Activated T-cell treated with anti-CD3 and anti-CD28 coated beads, Interleukin-2, amount 50 U/mL, for 72 hours (primary cell): Measurements from ENCODE around the gene TRIM26. TPM values are rescaled to one million over a fixed set of nuclear protein-coding genes. Genes with fewer than 3 reads are reported as not detected.
"Not testable (repeated sequence)": the region's sequence is repeated elsewhere in the genome, so short reads cannot be mapped to it uniquely, and the experiment has no call there.

Experiments
- ATAC-seq, 2 donors: fragments of 150-1000 bp; cut with Tn5 transposase; replicated peaks in 1 of 2; 2 replicates each; pipeline ENCODE4 v1.10.0; 2021; ENCODE audit warnings: moderate library complexity in 2 of 2, mild to moderate bottlenecking in 1 of 2
- DNase-seq, 2 donors: peaks; one replicate each; pipeline ENCODE4 v3.0.0; 2021 to 2022; ENCODE audit warnings: mixed read lengths in 1 of 2
- H3K27ac Mint-ChIP-seq: one replicate; pipeline ENCODE4 v1.8.0; 2022; ENCODE audit warnings: mild to moderate bottlenecking, moderate library complexity, mixed read lengths
- H3K27me3 Mint-ChIP-seq: one replicate; pipeline ENCODE4 v1.8.0; 2022; ENCODE audit warnings: low read depth, mixed read lengths
- H3K36me3 Mint-ChIP-seq, 2 donors: one replicate each; pipeline ENCODE4 v1.8.0; 2022; ENCODE audit warnings: mixed read lengths in 2 of 2, mild to moderate bottlenecking in 1 of 2; ENCODE audit not compliant: insufficient read depth in 2 of 2
- H3K4me1 Mint-ChIP-seq: one replicate; pipeline ENCODE4 v1.8.0; 2022; ENCODE audit warnings: low read depth, mixed read lengths
- H3K4me3 Mint-ChIP-seq, 2 donors: one replicate each; pipeline ENCODE4 v1.8.0; 2022; ENCODE audit warnings: mild to moderate bottlenecking in 2 of 2, mixed read lengths in 2 of 2, moderate library complexity in 2 of 2
- H3K9me3 Mint-ChIP-seq, 2 donors: one replicate each; pipeline ENCODE4 v1.8.0; 2022; ENCODE audit warnings: mixed read lengths in 2 of 2
- total RNA-seq, 2 donors: library from RNA; stranded (reverse); gene quantifications; one replicate each; pipeline ENCODE4 v1.2.3, GENCODE V29; 2022

TRIM26 gene
- total RNA-seq, 2 donors from 2014 or later: 89.0 to 92.7 TPM

GRCh38 chr6:30223339-30223738, 10.1 kb upstream of the TRIM26 start:
- H3K9me3 Mint-ChIP-seq: peaks cover 7% of the 10 kb centered on the region in 2 donors
- ATAC-seq: no peak

GRCh38 chr6:30221956-30222355, 8.8 kb upstream of the TRIM26 start:
- not testable (repeated sequence) for H3K4me3 Mint-ChIP-seq, H3K9me3 Mint-ChIP-seq, H3K27me3 Mint-ChIP-seq, H3K4me1 Mint-ChIP-seq, H3K27ac Mint-ChIP-seq, ATAC-seq, H3K36me3 Mint-ChIP-seq, DNase-seq

More at GRCh38 chr6:30223339-30223738, 10.1 kb upstream of the TRIM26 start:
- Mint-ChIP-seq H3K4me3 (no peak overlapping the region), H3K36me3 (peaks cover 6 to 7% of the 10 kb centered on the region in 2 donors), H3K4me1 (peaks cover 12% of the 10 kb centered on the region), H3K27ac (no peak overlapping the region), H3K27me3 (peaks cover 8% of the 10 kb centered on the region)
- no peak for DNase-seq

DNA sequence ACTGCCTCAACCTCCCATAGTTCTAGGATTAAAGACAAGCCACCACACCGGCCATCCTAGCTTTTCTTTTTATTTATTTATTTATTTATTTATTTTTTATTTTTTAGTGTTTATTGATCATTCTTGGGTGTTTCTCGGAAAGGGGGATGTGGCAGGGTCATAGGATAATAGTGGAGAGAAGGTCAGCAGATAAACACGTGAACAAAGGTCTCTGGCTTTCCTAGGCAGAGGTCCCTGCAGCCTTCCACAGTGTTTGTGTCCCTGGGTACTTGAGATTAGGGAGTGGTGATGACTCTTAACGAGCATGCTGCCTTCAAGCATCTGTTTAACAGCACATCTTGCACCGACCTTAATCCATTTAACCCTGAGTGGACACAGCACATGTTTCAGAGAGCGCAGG, 8.2 kb upstream of the TRIM26 start:
- not testable (repeated sequence) for H3K4me1 Mint-ChIP-seq, H3K27ac Mint-ChIP-seq, H3K9me3 Mint-ChIP-seq, H3K4me3 Mint-ChIP-seq, H3K36me3 Mint-ChIP-seq, H3K27me3 Mint-ChIP-seq, DNase-seq, ATAC-seq

- no peaks in the 10 kb centered on the region for H3K27me3 Mint-ChIP-seq
- no peak overlapping the region for H3K27ac Mint-ChIP-seq
- peak; percentile 40 to 46 for DNase-seq
- peaks cover 22% of the 10 kb centered on the region for H3K4me1 Mint-ChIP-seq
- H3K9me3 Mint-ChIP-seq: peaks cover 5 to 7% of the 10 kb centered on the region in 2 donors
- H3K4me3 Mint-ChIP-seq: no peak overlapping the region
- peaks cover 6% of the 10 kb centered on the region in 2 donors for H3K36me3 Mint-ChIP-seq
- ATAC-seq: peak; percentile 39 to 49
Measured at GRCh38 chr6:30219244-30219643, 6.0 kb upstream of the TRIM26 start.

DNA sequence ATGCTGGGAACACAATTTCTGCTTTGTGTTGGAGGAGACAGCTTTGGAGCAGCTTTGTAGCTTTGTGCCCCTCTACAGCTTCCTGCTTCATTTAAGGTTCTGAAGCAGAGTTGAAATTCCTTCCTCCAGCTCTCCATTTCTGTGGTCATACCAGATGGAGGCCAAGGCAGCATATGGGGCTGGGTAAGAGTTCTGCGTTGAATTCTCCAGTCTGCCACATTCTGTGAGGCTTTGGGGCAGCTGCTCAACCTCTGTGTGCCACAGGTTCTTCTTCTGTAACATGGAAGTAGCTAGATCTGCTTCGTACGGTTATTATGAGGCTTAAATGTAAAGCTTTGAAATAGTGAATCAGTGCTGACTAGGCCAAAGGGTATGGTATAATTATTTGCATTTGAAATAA, 2.9 kb upstream of the TRIM26 start:
- DNase-seq (no peak), ATAC-seq (no peak)
- no peaks in the 10 kb centered on the region for H3K27me3 Mint-ChIP-seq
- peak overlapping the region in 1 of 2 donors; percentile 21 for H3K4me3 Mint-ChIP-seq
- no peaks in the 10 kb centered on the region for H3K9me3 Mint-ChIP-seq
- H3K4me1 Mint-ChIP-seq: peaks cover 36% of the 10 kb centered on the region
- no peak overlapping the region for H3K27ac Mint-ChIP-seq
- H3K36me3 Mint-ChIP-seq: peaks cover 4 to 5% of the 10 kb centered on the region in 2 donors

GRCh38 chr6:30214657-30214982, 1.4 kb upstream of the TRIM26 start:
- no peak for DNase-seq
- ATAC-seq: no peak
- Mint-ChIP-seq H3K9me3 (no peaks in the 10 kb centered on the region), H3K27ac (peak overlapping the region; percentile 98), H3K27me3 (no peaks in the 10 kb centered on the region), H3K4me1 (peaks cover 49% of the 10 kb centered on the region), H3K36me3 (peaks cover 8% of the 10 kb centered on the region in 2 donors), H3K4me3 (peak overlapping the region; percentile 97 to 98)

GRCh38 chr6:30213957-30214656, 901 bp upstream of the TRIM26 start:
- Mint-ChIP-seq H3K27ac (peak overlapping the region; percentile 98), H3K4me1 (peaks cover 48% of the 10 kb centered on the region), H3K4me3 (peak overlapping the region; percentile 97 to 98), H3K36me3 (peaks cover 8% of the 10 kb centered on the region in 2 donors), H3K9me3 (no peaks in the 10 kb centered on the region), H3K27me3 (no peaks in the 10 kb centered on the region)
- ATAC-seq (peak; percentile 69 to 80), DNase-seq (peak; percentile 82 to 86)

DNA sequence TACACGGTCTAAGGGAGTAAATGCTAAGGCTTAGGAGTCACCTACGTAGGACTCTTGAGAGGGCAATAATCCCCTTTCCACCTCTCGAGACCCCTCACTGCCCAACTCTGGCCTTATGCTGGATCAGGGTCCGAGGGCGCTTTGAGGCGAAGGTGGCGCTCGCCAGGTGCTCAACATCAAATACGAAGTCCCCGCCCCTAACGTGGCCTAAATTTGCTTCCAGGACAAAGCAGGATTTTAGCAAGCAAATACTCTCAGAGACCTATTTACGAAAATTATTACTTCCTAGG, 406 bp upstream of the TRIM26 start:
- ATAC-seq (no peak), DNase-seq (no peak)
- peaks cover 8 to 10% of the 10 kb centered on the region in 2 donors for H3K36me3 Mint-ChIP-seq
- H3K9me3 Mint-ChIP-seq: no peaks in the 10 kb centered on the region
- no peaks in the 10 kb centered on the region for H3K27me3 Mint-ChIP-seq
- H3K4me3 Mint-ChIP-seq: peak overlapping the region; percentile 97 to 98
- peaks cover 51% of the 10 kb centered on the region for H3K4me1 Mint-ChIP-seq
- H3K27ac Mint-ChIP-seq: peak overlapping the region; percentile 98

GRCh38 chr6:30211899-30212298, 1.3 kb downstream of the TRIM26 start:
- Mint-ChIP-seq H3K4me3 (peak overlapping the region; percentile 97 to 98), H3K4me1 (peaks cover 61% of the 10 kb centered on the region), H3K27me3 (no peaks in the 10 kb centered on the region), H3K27ac (peak overlapping the region; percentile 97), H3K36me3 (peaks cover 8 to 13% of the 10 kb centered on the region in 2 donors), H3K9me3 (no peaks in the 10 kb centered on the region)
- no peak for ATAC-seq
- no peak for DNase-seq

DNA sequence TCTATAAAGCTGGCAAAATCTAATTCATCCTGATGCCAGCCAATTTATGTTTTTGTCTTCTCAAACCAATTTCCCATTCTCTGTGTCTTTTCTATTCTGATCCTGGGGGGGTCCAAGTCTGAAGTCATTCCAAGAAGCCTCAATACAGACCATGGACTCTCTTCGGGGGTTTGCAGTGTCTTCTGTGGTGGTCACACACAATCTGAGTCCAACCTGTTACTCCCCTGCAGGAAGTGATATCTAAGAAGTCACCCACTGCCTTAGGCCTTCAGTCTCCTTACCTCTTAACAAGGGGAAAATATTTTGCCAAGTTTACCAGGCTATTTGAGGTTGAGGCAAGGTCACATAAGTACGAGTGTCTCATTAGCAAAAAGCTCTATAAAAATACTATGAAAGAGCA, 1.9 kb downstream of the TRIM26 start:
- peaks cover 61% of the 10 kb centered on the region for H3K4me1 Mint-ChIP-seq
- peak overlapping the region; percentile 88 for H3K27ac Mint-ChIP-seq
- DNase-seq: no peak
- ATAC-seq: no peak
- H3K36me3 Mint-ChIP-seq: peaks cover 8 to 13% of the 10 kb centered on the region in 2 donors
- no peaks in the 10 kb centered on the region for H3K27me3 Mint-ChIP-seq
- H3K4me3 Mint-ChIP-seq: peak overlapping the region; percentile 97 to 98
- no peaks in the 10 kb centered on the region for H3K9me3 Mint-ChIP-seq

DNA sequence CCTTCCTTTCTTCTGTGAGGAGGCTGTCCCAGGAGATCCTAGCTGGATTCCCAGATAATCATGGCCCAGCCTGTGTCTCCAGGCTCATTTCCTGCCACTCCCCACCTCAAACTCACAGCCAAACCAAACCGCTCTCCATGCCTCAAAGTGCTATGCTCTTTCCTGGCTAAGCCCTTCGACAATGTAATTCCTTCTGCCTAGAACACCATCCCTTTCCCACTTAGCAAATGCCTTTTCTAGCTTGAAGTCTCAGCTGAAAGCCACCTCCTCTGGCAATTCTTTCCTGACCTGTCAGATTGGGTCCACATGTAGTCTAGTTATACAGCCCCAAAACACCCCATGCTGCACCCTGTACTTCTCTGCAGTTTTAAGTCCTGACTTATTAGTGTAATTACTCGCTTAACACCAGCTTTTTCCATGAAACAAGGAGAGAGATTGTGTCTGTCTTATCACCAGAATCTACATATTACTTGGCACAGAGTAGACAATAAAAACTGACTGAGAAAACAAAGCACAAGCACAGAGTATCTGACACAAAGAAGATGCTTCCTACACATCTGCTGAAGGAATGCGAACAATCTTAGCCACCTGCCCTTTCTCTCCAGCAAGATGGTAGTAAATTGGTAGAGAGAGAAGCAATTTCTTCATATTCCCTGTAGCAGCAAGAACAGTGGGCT, 5.4 kb downstream of the TRIM26 start:
- DNase-seq: no peak
- ATAC-seq: no peak
- H3K4me3 Mint-ChIP-seq: peak overlapping the region in 1 of 2 donors; percentile 1
- H3K4me1 Mint-ChIP-seq: peaks cover 45% of the 10 kb centered on the region
- H3K27ac Mint-ChIP-seq: no peak overlapping the region
- no peaks in the 10 kb centered on the region for H3K27me3 Mint-ChIP-seq
- peaks cover 5 to 14% of the 10 kb centered on the region in 2 donors for H3K36me3 Mint-ChIP-seq
- no peaks in the 10 kb centered on the region for H3K9me3 Mint-ChIP-seq

- Mint-ChIP-seq H3K36me3 (peaks cover 5 to 11% of the 10 kb centered on the region in 2 donors), H3K4me1 (peaks cover 42% of the 10 kb centered on the region), H3K27me3 (no peaks in the 10 kb centered on the region), H3K27ac (peak overlapping the region; percentile 18), H3K4me3 (no peak overlapping the region), H3K9me3 (no peaks in the 10 kb centered on the region)
- DNase-seq (no peak), ATAC-seq (no peak)
Measured at GRCh38 chr6:30206799-30207618, 6.2 kb downstream of the TRIM26 start.

DNA sequence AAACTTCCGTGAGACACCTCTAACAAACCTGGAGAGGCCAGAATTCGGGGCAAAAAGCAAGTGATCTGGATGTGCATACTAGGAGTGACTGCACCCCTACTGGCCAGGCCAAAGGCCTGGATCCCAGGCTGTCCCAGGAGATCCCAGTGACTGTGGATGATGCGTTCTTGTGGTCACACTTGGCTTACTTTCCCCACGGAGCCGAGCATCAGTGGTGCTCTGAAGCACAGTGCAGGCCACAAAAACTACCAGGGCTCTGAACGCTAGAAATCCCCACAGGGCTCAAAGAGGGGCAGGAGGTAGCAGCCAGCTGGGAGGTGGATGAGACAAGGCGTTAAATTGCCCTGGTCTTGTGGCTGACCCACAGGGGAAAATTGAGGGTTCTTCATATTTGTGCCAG, 7.1 kb downstream of the TRIM26 start:
- Mint-ChIP-seq H3K9me3 (no peaks in the 10 kb centered on the region), H3K36me3 (peaks cover 4 to 11% of the 10 kb centered on the region in 2 donors), H3K27me3 (no peaks in the 10 kb centered on the region), H3K4me3 (no peak overlapping the region), H3K4me1 (peaks cover 39% of the 10 kb centered on the region), H3K27ac (peak overlapping the region; percentile 18)
- no peak for DNase-seq
- no peak for ATAC-seq
